ENCODE data around the gene ANK2.

ANK2 gene

GRCh38 chr4:113013751-113014150, 35.7 kb upstream of the ANK2 start:
- TF ChIP-seq Cebpa-rat (IDR thresholded peaks at IDR 0.05): no peak
- H3K27me3 ChIP-seq: no peaks in the 10 kb centered on the region
- no peak overlapping the region for H3K4me3 ChIP-seq
- H3K4me2 ChIP-seq: no peak overlapping the region
- no peaks in the 10 kb centered on the region for H3K9me3 ChIP-seq
- no peaks in the 10 kb centered on the region for H3K4me1 ChIP-seq
- H3K36me3 ChIP-seq: no peaks in the 10 kb centered on the region
- H3K27ac ChIP-seq: no peak overlapping the region
- H4K20me1 ChIP-seq: no peaks in the 10 kb centered on the region
- H3K9ac ChIP-seq: no peak overlapping the region

GRCh38 chr4:113016377-113016776, 33.1 kb upstream of the ANK2 start:
- no peaks in the 10 kb centered on the region for H3K4me1 ChIP-seq
- no peaks in the 10 kb centered on the region for H4K20me1 ChIP-seq
- H3K9ac ChIP-seq: no peak overlapping the region
- no peaks in the 10 kb centered on the region for H3K9me3 ChIP-seq
- no peak overlapping the region for H3K27ac ChIP-seq
- no peak overlapping the region for H3K4me2 ChIP-seq
- H3K4me3 ChIP-seq: no peak overlapping the region
- TF ChIP-seq Cebpa-rat (IDR thresholded peaks at IDR 0.05): no peak
- H3K27me3 ChIP-seq: no peaks in the 10 kb centered on the region
- H3K36me3 ChIP-seq: no peaks in the 10 kb centered on the region

GRCh38 chr4:113020966-113021365, 28.5 kb upstream of the ANK2 start:
- Histone ChIP-seq H3K4me1 (no peaks in the 10 kb centered on the region), H3K4me2 (no peak overlapping the region), H3K27ac (no peak overlapping the region), H3K9ac (no peak overlapping the region), H3K27me3 (no peaks in the 10 kb centered on the region), H4K20me1 (no peaks in the 10 kb centered on the region), H3K36me3 (no peaks in the 10 kb centered on the region), H3K4me3 (no peak overlapping the region), H3K9me3 (no peaks in the 10 kb centered on the region)
- TF ChIP-seq Cebpa-rat (IDR thresholded peaks at IDR 0.05): no peak

GRCh38 chr4:113024388-113024787, 25.1 kb upstream of the ANK2 start:
- no peaks in the 10 kb centered on the region for H3K27me3 ChIP-seq
- H3K36me3 ChIP-seq: no peaks in the 10 kb centered on the region
- no peak overlapping the region for H3K4me3 ChIP-seq
- H3K4me1 ChIP-seq: no peaks in the 10 kb centered on the region
- TF ChIP-seq Cebpa-rat (IDR thresholded peaks at IDR 0.05): no peak
- H3K9me3 ChIP-seq: no peaks in the 10 kb centered on the region
- H3K27ac ChIP-seq: no peak overlapping the region
- no peak overlapping the region for H3K9ac ChIP-seq
- H4K20me1 ChIP-seq: no peaks in the 10 kb centered on the region
- H3K4me2 ChIP-seq: no peak overlapping the region

- Histone ChIP-seq H3K4me1 (no peaks in the 10 kb centered on the region), H3K36me3 (no peaks in the 10 kb centered on the region), H3K27me3 (no peaks in the 10 kb centered on the region), H3K4me3 (no peak overlapping the region), H3K9me3 (no peaks in the 10 kb centered on the region), H4K20me1 (no peaks in the 10 kb centered on the region), H3K4me2 (no peak overlapping the region), H3K9ac (no peak overlapping the region), H3K27ac (no peak overlapping the region)
- no peak for TF ChIP-seq Cebpa-rat (IDR thresholded peaks at IDR 0.05)
Measured at GRCh38 chr4:113025416-113025815, 24.0 kb upstream of the ANK2 start.

- Histone ChIP-seq H3K27ac (no peak overlapping the region), H3K4me2 (no peak overlapping the region), H3K36me3 (no peaks in the 10 kb centered on the region), H4K20me1 (no peaks in the 10 kb centered on the region), H3K27me3 (no peaks in the 10 kb centered on the region), H3K9me3 (no peaks in the 10 kb centered on the region), H3K9ac (no peak overlapping the region), H3K4me1 (no peaks in the 10 kb centered on the region), H3K4me3 (no peak overlapping the region)
- TF ChIP-seq Cebpa-rat (IDR thresholded peaks at IDR 0.05): no peak
Measured at GRCh38 chr4:113026556-113026955, 22.9 kb upstream of the ANK2 start.

- no peaks in the 10 kb centered on the region for H3K4me1 ChIP-seq
- H3K36me3 ChIP-seq: no peaks in the 10 kb centered on the region
- no peaks in the 10 kb centered on the region for H3K9me3 ChIP-seq
Measured at GRCh38 chr4:113028074-113028473, 21.4 kb upstream of the ANK2 start.

GRCh38 chr4:113031212-113031611, 18.2 kb upstream of the ANK2 start:
- no peaks in the 10 kb centered on the region for H4K20me1 ChIP-seq

More at GRCh38 chr4:113028074-113028473, 21.4 kb upstream of the ANK2 start:
- Histone ChIP-seq H3K9ac (no peak overlapping the region), H3K27ac (no peak overlapping the region), H3K27me3 (no peaks in the 10 kb centered on the region), H3K4me2 (no peak overlapping the region), H4K20me1 (no peaks in the 10 kb centered on the region), H3K4me3 (no peak overlapping the region)
- TF ChIP-seq Cebpa-rat (IDR thresholded peaks at IDR 0.05): no peak

GRCh38 chr4:113040793-113041192, 8.7 kb upstream of the ANK2 start:
- no peak for TF ChIP-seq Cebpa-rat (IDR thresholded peaks at IDR 0.05)
- Histone ChIP-seq H3K4me2 (no peak overlapping the region), H3K4me1 (no peaks in the 10 kb centered on the region), H3K27me3 (no peaks in the 10 kb centered on the region), H3K9ac (no peak overlapping the region), H3K36me3 (no peaks in the 10 kb centered on the region), H3K4me3 (no peak overlapping the region), H3K9me3 (no peaks in the 10 kb centered on the region), H3K27ac (no peak overlapping the region), H4K20me1 (no peaks in the 10 kb centered on the region)

More at GRCh38 chr4:113031212-113031611, 18.2 kb upstream of the ANK2 start:
- no peak for TF ChIP-seq Cebpa-rat (IDR thresholded peaks at IDR 0.05)
- Histone ChIP-seq H3K36me3 (no peaks in the 10 kb centered on the region), H3K4me2 (no peak overlapping the region), H3K9ac (no peak overlapping the region), H3K27ac (no peak overlapping the region), H3K9me3 (no peaks in the 10 kb centered on the region), H3K27me3 (no peaks in the 10 kb centered on the region), H3K4me3 (no peak overlapping the region), H3K4me1 (no peaks in the 10 kb centered on the region)

GRCh38 chr4:113042502-113042901, 7.0 kb upstream of the ANK2 start:
- Histone ChIP-seq H3K4me1 (no peaks in the 10 kb centered on the region), H3K4me3 (no peak overlapping the region), H3K36me3 (no peaks in the 10 kb centered on the region), H4K20me1 (no peaks in the 10 kb centered on the region), H3K4me2 (no peak overlapping the region), H3K9ac (no peak overlapping the region), H3K27ac (no peak overlapping the region), H3K27me3 (no peaks in the 10 kb centered on the region), H3K9me3 (no peaks in the 10 kb centered on the region)
- TF ChIP-seq Cebpa-rat (IDR thresholded peaks at IDR 0.05): no peak

GRCh38 chr4:113043591-113043990, 5.9 kb upstream of the ANK2 start:
- TF ChIP-seq Cebpa-rat (IDR thresholded peaks at IDR 0.05): no peak
- H3K27ac ChIP-seq: no peak overlapping the region
- no peaks in the 10 kb centered on the region for H3K27me3 ChIP-seq
- no peaks in the 10 kb centered on the region for H3K9me3 ChIP-seq
- no peaks in the 10 kb centered on the region for H3K4me1 ChIP-seq
- no peak overlapping the region for H3K4me2 ChIP-seq
- H3K9ac ChIP-seq: no peak overlapping the region
- H4K20me1 ChIP-seq: no peaks in the 10 kb centered on the region
- H3K4me3 ChIP-seq: no peak overlapping the region
- H3K36me3 ChIP-seq: no peaks in the 10 kb centered on the region

All from BLaER1 (cell line).